Subcutaneous adipose tissue (tissue), 4 donors: Measurements from ENCODE around the gene CLTCL1. TPM values are rescaled to one million over a fixed set of nuclear protein-coding genes. Genes with fewer than 3 reads are reported as not detected.

Experiments used
- CTCF ChIP-seq: fragments of 450-650 bp; IDR thresholded peaks from one replicate; pipeline ENCODE4 v1.5.1; 2016; ENCODE audit warnings: low read depth, mild to moderate bottlenecking, control low read depth, antibody characterized with exemption, moderate library complexity
- total RNA-seq, 4 donors: library from RNA; depleted of rRNA; stranded (reverse); fragments of >200 nt; gene quantifications; one replicate each; pipeline ENCODE4 v1.1.0, GENCODE V29; 2016

The CLTCL1 gene
- total RNA-seq, 4 donors from 2014 or later: 7.3 to 23.2 (median 16.5) TPM

GRCh38 chr22:19303785-19304184 is 12.3 kb upstream of the CLTCL1 start:
- no peak for TF ChIP-seq CTCF

- no peak for TF ChIP-seq CTCF
Observed at GRCh38 chr22:19295733-19296132, 4.2 kb upstream of the CLTCL1 start.

- TF ChIP-seq CTCF: no peak
Observed at GRCh38 chr22:19292458-19293230, 1.1 kb upstream of the CLTCL1 start.

- TF ChIP-seq CTCF: no peak
Observed at GRCh38 chr22:19291218-19291579, 320 bp downstream of the CLTCL1 start.

GRCh38 chr22:19290400-19291217 is 910 bp downstream of the CLTCL1 start:
- TF ChIP-seq CTCF: no peak

GRCh38 chr22:19289475-19290161 is 1.9 kb downstream of the CLTCL1 start:
- TF ChIP-seq CTCF: no peak

- TF ChIP-seq CTCF: no peak
Observed at GRCh38 chr22:19287889-19288288, 3.6 kb downstream of the CLTCL1 start.
